Pulmonary artery endothelial cell (primary cell): ENCODE results near the gene IL21R. TPM values are rescaled to one million over a fixed set of nuclear protein-coding genes. Genes with fewer than 3 reads are reported as not detected.
"Not testable (repeated sequence)": the region's sequence is repeated elsewhere in the genome, so short reads cannot be mapped to it uniquely, and the experiment has no call there.

Source experiments
- DNase-seq: peaks from one replicate; pipeline ENCODE4 v3.0.0-alpha.2; 2011; ENCODE audit warnings: low read depth, low spot score
- total RNA-seq: library from RNA; depleted of rRNA; stranded (reverse); fragments of >200 nt; gene quantifications from 2 replicates; pipeline ENCODE4 v1.2.3, GENCODE V29; 2014

IL21R gene
- total RNA-seq, 1 donor from 2014 or later: 0.07 TPM

- DNase-seq: no peak
Measured at GRCh38 chr16:27426423-27427408, 24.7 kb downstream of the IL21R start.

- no peak for DNase-seq
Measured at GRCh38 chr16:27427538-27427937, 25.6 kb downstream of the IL21R start.

GRCh38 chr16:27428026-27428785 is 26.2 kb downstream of the IL21R start:
- no peak for DNase-seq

GRCh38 chr16:27429330-27429871 is 27.4 kb downstream of the IL21R start:
- DNase-seq: no peak

- DNase-seq: no peak
Measured at GRCh38 chr16:27429981-27430441, 28.0 kb downstream of the IL21R start.

GRCh38 chr16:27430512-27430911 is 28.5 kb downstream of the IL21R start:
- no peak for DNase-seq

GRCh38 chr16:27430923-27431484 is 29.0 kb downstream of the IL21R start:
- DNase-seq: no peak

- no peak for DNase-seq
Measured at GRCh38 chr16:27431773-27432532, 30.0 kb downstream of the IL21R start.

- no peak for DNase-seq
Measured at GRCh38 chr16:27432558-27432957, 30.6 kb downstream of the IL21R start.

GRCh38 chr16:27433191-27433590 is 31.2 kb downstream of the IL21R start:
- not testable (repeated sequence) for DNase-seq

GRCh38 chr16:27433636-27434035 is 31.7 kb downstream of the IL21R start:
- DNase-seq: no peak

GRCh38 chr16:27434141-27435051 is 32.4 kb downstream of the IL21R start:
- no peak for DNase-seq

- DNase-seq: not testable (repeated sequence)
Measured at GRCh38 chr16:27435146-27435545, 33.2 kb downstream of the IL21R start.

GRCh38 chr16:27436065-27436464 is 34.1 kb downstream of the IL21R start:
- no peak for DNase-seq

- DNase-seq: no peak
Measured at GRCh38 chr16:27436921-27437650, 35.1 kb downstream of the IL21R start.

GRCh38 chr16:27437946-27438345 is 36.0 kb downstream of the IL21R start:
- no peak for DNase-seq

GRCh38 chr16:27439271-27440018 is 37.5 kb downstream of the IL21R start:
- DNase-seq: no peak

- DNase-seq: no peak
Measured at GRCh38 chr16:27441276-27441675, 39.3 kb downstream of the IL21R start.
